ENCODE measurements around the gene SUV39H2.
"Not testable (repeated sequence)": the region's sequence is repeated elsewhere in the genome, so short reads cannot be mapped to it uniquely, and the experiment has no call there.

The SUV39H2 gene, protein sequence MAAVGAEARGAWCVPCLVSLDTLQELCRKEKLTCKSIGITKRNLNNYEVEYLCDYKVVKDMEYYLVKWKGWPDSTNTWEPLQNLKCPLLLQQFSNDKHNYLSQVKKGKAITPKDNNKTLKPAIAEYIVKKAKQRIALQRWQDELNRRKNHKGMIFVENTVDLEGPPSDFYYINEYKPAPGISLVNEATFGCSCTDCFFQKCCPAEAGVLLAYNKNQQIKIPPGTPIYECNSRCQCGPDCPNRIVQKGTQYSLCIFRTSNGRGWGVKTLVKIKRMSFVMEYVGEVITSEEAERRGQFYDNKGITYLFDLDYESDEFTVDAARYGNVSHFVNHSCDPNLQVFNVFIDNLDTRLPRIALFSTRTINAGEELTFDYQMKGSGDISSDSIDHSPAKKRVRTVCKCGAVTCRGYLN

DNA sequence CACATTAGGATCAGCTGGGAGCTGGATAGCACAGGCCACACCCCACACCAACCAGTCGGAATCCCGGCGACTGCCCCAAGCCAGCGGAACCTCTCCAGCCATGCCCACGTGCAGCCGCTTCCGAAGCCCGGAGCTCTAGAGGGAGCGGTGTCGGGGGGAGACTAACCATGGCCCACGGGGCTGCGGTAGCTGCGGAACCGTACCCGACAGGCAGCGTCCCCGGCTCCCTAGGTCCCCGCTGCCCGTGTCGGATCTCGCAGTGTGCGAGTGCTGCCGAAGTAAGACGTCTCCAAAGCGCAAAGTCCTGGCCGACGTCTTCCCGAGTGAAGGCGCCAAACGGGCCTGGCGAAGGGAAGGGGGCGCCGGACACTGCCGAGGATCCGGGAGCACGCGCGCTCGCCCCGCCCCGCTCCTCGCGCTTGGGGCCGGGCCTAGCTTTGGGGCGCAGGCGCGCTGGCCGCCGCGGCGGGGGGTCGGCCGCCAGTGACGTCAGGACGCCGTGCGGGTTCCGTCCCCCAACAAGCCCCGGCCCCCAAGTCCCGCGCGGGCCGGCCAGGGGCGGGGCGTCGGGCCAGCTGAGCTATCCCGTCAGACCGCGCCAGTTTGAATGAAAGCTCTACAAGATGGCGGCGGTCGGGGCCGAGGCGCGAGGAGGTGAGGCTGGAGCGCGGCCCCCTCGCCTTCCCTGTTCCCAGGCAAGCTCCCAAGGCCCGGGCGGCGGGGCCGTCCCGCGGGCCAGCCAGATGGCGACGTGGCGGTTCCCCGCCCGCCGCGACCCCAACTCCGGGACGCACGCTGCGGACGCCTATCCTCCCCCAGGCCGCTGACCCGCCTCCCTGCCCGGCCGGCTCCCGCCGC is at the start of gene SUV39H2:
Gene SUV39H2, plus strand, starts transcription at position 601 of the 858 bp plus-strand sequence. Its CDS starts 23 bp downstream, at position 624.
- peak; percentile 100 for DNase-seq (ENCODE audit: low spot score)

DNA sequence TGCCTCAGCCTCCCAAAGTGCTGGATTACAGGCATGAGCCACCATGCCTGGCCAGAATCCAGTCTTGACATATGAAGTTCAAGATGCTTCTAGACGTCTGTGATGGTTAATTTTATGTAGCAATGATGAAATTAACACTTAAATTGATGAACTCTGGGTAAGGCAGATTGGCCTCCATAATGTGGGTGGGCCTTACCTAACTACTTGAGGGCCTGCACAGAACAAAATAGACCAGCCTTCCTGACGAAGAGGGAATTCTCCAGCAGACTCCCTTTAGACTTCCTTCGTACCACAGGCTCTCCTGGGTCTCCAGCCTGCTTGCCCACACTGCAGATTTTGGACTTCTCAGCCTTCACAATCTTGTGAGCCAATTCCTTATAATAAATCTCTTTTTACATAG is 45.6 kb upstream of the SUV39H2 start:
- DNase-seq (ENCODE audit: low spot score), result no peak

DNA sequence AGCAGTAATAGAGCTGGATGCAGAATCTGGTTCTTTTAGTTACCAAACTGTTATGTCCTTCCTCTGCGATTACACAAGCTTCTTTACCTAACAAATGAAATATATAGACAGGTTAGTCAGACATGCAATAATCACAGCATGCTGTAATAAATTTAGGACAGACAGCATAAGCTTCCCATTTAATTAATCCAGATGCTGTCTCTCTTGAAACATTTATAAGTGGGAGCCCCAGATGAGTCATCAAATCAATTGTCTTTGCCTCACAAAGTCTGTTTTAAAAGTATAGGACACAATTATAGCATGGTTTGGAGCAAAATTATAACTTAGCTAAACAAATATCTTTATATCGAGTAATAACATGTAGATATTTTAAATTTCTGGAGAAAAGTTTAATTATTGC is 42.5 kb upstream of the SUV39H2 start:
- no peak for DNase-seq (ENCODE audit: low spot score)

DNA sequence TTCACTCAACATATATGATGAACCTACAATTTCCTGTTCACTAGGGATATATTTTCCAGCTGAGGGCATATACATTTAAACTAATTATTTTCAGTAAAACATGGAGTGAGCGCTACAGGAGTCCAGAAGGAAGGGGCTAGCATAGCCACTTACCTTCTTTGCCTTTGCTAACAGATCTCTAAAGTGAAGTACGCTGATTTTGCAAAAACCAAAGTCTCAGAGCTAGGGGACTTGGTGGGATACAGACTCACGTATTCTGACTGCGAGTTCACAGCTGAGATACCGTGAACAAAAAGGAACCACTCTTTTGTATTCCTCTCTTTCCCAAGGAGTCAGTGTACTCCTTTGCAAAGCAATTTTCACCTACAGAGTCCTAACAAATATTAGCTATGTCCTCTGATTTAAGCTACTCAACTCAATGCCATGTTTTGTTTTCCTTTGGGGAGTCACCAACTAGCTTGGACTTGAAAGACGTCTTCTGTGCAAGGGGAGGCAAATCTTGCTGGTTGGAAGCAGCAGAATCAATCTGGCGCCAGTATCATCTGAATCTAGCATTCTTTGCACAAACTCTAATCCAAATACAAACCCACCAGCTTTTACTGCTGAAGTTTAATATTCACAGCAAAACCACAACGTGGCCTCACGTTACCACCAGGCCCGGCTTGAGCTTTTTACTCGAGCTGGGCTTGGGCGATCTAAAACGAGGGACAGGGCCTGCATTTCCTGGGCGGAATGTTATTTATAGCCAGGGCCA is 41.5 kb upstream of the SUV39H2 start:
- DNase-seq (ENCODE audit: low spot score), result no peak

DNA sequence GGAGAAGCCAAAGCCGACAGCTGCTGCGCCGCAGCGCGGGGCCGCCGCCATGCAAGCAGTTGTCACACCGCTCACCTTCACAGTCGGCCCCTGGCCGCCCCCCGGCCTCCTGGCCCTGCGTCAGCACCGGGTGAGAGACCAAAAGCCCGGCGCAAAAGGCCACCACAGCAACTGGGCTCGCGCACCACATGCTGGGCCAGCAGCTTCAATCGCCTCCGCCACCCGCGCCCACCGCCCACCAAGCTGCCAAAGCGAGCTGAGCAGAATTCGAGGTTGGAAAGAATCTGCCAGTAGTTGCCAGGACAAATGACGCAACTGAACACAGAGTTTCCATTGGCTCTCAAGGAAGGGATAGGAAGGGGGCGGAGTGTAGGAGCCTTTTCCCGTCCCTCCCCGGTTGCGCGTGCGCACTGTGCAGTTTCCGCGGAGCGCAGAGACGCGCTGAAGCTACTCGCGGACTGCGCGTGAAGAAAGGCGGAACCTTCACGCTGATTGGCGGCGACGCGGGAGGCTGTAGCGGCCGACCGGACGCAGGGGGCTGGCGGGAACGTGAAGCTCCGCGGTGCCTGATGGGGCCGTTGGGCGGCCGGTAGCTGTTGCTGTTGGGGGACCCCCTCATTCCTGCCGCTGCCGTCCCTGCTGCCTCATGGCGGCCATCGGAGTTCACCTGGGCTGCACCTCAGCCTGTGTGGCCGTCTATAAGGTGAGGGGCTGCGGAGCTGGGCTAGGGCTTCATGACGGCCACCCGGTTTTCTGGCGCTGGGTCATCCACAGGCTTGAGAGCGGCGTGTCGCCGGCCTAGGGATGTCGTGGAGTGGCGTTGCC is 40.7 kb upstream of the SUV39H2 start, which contains the start of the genes CDNF, HSPA14 and MSANTD7:
Gene CDNF, minus strand, starts transcription at position 281 of the 825 bp plus-strand sequence. Its CDS starts 91 bp downstream, at position 190.
Gene HSPA14, plus strand, starts transcription at position 550 of the 825 bp plus-strand sequence. Its CDS starts 97 bp downstream, at position 647.
Gene MSANTD7, plus strand, starts transcription at position 550 of the 825 bp plus-strand sequence. CDS start 3,979 bp downstream, outside the sequence.
- peak; percentile 99 for DNase-seq (ENCODE audit: low spot score)

DNA sequence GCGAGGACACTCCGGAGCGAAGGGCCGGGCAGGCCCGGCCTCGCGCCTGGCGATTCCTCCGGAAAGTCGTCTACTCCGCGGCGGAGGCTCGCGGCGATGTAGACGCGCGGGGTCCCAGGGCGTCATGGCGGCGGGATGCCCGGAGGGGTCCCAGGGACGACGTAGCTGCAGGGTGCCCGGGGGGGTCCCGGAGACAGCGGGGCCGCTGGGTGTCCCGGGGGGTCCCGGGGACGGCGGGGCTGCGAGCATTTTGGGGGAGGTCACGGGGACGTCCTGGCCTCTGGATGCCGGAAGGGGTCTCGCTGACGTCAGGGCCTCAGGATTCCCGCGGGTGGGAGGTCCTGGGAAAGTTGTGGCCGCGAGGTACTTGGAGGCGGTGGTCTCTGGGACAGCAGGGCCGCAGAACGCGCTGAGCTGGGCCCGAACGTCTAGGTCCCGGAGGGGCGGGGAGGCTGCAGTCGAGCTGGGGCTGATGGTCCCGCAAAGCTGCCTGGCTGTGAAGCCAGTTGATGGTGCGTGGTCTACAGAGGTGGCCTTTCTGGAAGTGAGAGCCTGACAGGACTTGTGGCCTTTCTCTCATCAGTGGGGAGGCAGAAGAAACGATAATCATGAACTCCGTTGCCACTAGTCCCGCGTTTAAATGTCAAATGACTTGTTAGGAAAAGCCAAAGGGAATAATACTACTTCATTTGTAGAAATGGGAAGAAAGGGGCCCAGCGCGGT is 39.9 kb upstream of the SUV39H2 start:
- peak; percentile 54 for DNase-seq (ENCODE audit: low spot score)

DNA sequence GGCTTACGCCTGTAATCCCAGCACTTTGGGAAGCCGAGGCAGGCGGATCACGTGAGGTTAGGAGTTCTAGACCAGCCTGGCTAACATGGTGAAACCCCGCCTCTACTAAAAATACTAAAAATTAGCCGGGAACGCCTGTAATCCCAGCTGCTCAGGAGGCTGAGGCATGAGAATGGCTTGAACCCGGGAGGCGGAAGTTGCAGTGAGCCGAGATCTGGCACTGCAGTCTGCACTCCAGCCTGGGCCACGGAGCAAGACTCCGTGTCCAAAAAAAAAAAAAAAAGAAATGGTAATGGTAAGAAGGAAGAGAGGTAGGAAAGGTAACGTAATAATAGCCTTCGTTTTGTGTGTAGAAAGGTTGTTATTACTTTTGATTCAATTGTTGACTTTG is 39.4 kb upstream of the SUV39H2 start:
- DNase-seq (ENCODE audit: low spot score), result no peak

DNA sequence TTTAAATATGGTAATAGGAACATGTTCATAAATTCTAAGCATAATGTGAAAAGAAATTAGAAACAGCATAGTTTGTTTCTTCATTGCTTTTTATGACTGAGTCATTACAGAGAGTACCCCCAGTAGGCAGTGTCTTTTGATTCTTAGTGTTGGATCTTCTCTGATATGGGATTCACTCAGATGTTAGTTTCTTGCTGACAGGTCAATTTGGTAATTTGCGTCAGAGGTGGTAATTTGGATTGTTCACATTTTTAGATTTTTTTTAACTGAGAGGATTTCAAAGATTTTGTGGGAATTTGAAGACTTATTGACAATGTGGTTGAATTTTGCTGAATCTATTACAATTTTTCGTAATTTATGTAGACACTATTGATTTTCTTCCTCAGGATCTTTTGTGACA is 38.5 kb upstream of the SUV39H2 start:
- no peak for DNase-seq (ENCODE audit: low spot score)

DNA sequence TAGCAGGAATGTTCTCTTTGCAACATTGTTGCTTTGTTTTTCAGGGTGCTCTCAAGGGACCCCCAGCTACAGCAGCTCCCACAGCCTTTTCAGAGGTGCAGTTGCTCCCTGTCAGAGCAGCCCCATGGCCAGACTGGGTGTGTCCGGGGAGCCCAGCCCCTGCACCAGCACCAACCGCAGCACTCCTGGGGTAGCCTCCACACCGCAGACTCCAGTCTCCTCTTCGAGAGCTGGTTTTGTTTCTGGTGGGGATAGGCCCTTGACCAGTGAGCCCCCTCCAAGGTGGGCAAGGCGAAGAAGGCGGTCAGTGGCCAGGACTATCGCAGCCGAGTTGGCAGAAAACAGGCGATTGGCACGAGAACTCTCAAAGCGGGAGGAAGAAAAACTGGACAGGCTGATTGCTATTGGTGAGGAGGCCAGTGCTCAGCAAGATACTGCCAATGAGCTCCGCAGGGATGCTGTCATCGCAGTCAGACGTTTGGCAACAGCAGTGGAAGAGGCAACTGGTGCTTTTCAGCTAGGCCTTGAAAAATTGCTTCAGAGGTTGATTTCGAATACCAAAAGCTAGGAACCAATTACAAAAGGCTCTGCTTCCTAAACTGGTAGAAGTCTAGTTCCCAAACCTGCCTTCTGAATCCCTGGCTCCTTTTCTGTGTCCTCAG is 35.2 kb upstream of the SUV39H2 start:
- DNase-seq (ENCODE audit: low spot score), result no peak

DNA sequence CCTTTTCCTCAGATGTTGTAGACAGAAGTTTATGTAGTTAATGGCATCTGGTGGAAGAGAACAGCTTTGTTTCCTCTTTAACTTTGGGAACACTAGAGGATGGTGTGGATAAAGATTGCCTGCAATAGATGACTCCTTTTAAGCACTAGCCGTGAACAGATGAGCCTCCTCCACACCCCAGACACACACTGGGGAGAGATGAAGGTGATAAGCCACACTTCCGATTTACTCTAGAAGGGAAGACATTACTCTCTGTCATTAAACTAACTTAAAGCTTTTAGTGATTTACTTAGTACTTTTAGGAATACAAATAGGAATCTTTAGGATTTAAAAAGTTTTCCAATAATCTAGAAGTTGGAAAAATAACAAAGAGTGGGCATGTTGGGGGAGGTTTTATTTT is 33.7 kb upstream of the SUV39H2 start:
- DNase-seq (ENCODE audit: low spot score), result no peak

DNA sequence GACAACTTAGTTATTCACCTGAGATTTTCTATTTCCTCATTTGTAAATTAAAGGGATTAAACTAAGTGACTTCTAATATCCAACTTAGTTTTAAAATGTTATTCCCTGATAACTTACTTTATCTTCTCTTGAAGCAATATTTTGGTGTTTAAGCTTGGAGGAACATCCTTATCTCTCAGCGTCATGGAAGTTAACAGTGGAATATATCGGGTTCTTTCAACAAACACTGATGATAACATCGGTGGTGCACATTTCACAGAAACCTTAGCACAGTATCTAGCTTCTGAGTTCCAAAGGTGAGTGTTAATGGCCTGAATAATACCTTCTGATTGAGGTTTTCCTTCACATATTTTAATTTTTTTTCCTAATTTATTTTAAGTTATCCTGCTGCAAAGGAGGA is 26.4 kb upstream of the SUV39H2 start:
- no peak for DNase-seq (ENCODE audit: low spot score)

DNA sequence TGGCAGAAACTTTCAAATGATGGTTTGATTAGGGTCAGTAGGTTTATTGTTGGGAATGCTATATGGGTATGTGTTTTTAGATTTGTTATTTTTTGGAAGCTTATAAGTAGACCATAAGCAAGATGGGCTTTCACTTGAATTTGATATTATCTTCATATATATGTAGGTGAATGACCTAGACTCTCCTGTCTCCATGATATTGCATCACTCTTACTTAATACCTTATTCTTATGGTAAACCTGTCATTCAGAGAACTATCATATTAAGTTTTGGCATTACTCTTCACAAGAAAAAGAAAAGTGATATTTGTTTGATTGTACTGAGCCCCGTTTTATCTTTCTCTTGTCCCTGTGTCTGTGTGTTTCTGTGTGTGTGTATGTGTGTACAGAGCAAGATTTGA is 23.2 kb upstream of the SUV39H2 start:
- no peak for DNase-seq (ENCODE audit: low spot score)

DNA sequence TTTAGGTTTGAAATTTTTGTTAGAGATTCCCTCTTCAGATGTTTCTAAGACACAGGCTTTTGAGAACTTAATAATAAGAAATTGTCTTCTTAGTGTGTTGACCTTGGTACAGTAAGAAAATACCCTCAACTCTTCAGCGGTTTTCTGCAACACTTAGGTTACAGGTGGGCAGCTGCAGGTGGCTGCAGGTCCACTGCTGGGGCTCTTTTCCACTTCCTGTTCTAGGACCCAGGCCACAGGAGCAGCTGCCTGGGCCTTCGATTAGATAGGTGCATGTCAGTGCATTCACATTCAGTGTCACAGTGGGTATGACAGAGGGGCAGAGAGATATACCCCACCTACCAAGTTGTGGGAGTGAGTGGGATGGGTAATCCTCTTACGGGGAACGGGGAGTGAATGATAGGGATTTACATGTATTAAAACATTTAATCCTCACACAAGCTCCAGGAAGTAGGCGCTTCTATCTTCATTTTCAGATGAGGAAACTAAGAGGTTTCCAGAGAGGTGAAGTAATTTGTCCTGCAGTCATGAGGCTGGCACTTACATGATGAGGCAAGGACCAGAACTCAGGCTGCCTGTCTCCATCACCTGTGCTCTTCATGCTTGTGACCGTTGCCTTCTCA is 20.2 kb upstream of the SUV39H2 start:
- DNase-seq (ENCODE audit: low spot score), result no peak

DNA sequence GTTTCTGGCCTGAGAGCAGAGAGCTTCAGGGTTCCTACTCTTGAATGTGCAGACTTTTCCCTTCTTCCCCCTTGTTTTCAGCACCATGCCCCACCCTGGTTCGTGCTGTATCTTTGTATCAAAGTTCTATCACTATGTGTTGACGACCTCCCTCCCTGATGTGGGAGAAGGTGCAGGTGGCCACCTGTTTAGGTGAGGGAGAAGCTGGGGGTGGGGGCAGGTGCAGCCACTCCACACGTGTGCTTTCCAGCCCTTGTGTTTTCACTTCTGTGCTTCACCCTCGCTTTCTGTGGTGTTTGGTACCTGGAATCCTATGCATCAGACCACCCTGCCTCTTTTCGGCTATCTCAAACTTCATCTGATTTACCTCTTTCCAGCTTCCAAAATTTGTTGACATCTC is 19.6 kb upstream of the SUV39H2 start:
- no peak for DNase-seq (ENCODE audit: low spot score)

DNA sequence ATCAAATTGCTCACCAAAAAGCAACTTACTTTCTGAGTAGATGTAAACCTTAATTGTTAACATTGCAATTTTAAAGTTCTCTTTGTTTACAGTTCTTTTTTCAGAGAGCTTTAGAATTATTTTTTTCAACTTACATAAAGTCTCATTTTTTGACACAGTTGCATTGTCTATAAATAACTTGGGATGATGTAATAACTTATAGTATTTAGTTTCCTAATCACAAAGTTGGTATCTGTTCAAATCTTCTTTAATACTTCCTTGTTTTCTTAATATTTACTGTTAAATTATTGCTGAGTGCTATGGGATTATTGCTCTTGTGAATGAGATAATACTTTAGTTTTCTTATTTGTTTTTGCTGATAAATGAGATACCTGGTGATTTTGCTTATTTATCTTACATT is 18.9 kb upstream of the SUV39H2 start:
- DNase-seq (ENCODE audit: low spot score), result no peak

DNA sequence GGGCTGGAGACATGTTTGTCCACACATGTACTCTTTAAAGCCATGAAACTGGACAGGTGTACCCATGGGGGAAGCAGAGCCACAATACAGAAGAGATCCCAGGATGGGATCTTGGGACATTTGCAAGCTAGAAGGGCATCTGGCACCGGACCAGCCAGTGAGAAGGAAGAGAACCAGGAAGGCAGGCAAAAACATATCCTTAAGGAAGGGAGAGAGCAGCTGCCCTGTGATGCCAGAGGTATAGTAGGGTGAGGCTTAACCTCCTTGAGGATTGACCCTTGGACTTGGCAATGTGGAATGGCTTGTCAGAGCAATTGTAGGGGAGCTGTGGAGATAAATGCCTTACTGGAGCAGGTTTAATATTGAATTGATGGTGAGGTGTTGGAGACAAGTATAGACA is 17.9 kb upstream of the SUV39H2 start:
- no peak for DNase-seq (ENCODE audit: low spot score)

DNA sequence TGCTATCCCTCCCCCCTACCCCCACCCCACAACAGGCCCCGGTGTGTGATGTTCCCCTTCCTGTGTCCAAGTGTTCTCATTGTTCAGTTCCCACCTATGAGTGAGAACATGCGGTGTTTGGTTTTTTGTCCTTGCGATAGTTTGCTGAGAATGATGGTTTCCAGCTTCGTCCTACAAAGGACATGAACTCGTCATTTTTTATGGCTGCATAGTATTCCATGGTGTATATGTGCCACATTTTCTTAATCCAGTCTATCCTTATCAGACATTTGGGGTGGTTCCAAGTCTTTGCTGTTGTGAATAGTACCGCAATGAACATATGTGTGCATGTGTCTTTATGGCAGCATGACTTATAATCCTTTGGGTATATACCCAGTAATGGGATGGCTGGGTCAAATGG is 14.2 kb upstream of the SUV39H2 start:
- DNase-seq (ENCODE audit: low spot score), result not testable (repeated sequence)

DNA sequence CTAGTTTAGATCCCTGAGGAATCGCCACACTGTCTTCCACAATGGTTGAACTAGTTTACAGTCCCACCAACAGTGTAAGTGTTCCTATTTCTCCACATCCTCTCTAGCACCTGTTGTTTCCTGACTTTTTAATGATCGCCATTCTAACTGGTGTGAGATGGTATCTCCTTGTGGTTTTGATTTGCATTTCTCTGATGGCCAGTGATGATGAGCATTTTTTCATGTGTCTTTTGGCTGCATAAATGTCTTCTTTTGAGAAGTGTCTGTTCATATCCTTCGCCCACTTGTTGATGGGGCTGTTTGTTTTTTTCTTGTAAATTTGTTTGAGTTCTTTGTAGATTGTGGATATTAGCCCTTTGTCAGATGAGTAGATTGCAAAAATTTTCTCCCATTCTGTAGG is 13.8 kb upstream of the SUV39H2 start:
- not testable (repeated sequence) for DNase-seq (ENCODE audit: low spot score)

DNA sequence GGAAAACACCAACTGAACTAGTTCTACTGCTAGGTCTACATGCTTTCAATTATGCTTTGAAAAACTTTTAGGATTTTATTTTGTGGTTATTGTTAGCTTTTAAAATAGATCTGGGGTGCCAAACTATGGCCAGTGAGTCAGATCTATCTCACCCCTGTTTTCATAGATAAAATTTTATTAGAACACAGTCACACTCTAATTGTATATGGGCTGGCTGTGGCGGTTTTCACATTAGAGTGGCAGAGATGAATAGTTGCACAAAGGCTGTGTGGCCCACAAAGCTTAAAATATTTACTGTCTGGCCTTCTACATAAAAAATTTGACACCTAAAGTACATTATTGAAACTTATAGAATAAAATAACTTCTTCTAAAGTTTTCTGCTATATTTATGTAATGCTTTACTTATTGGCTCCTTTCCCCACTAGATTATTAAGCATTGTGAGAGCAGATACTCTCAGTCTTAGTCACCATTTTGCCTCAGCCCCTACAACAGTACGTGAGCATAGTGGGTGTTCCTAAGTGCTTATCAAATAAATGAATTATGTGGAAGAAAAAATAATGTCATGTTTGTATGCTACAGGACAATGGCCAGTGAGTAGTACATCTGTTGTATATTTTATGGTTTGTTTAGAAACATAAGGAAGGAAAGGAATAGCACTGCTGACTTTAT is 5.4 kb upstream of the SUV39H2 start:
- peak; percentile 53 for DNase-seq (ENCODE audit: low spot score)
